CD14-positive monocyte (primary cell): Measurements from ENCODE around the gene CCDC122. TPM values are rescaled to one million over a fixed set of nuclear protein-coding genes. Genes with fewer than 3 reads are reported as not detected.

Source experiments
- DNase-seq, 3 donors: peaks; one replicate each; pipeline ENCODE4 v3.0.0-alpha.2; 2011 to 2022
- H2AFZ ChIP-seq: 2 replicates; pipeline ENCODE4 v1.6.0; 2012; ENCODE audit warnings: mild to moderate bottlenecking, low read depth, low read length, inconsistent platforms; ENCODE audit not compliant: insufficient read depth, poor library complexity, severe bottlenecking
- H3K27ac ChIP-seq, 2 donors: 1 replicate in 1 of 2; 2 replicates in 1 of 2; pipeline ENCODE4 v1.5.1; 2012 to 2013; ENCODE audit warnings: low read length in 2 of 2, control low read depth in 1 of 2, inconsistent platforms in 1 of 2, low read depth in 1 of 2, mild to moderate bottlenecking in 1 of 2
- H3K27me3 ChIP-seq, 2 donors: one replicate each; pipeline versions ENCODE4 v1.6.0 to v1.6.1; 2011 to 2013; ENCODE audit warnings: low read length in 2 of 2; ENCODE audit not compliant: control insufficient read depth in 2 of 2, insufficient read depth in 2 of 2
- H3K36me3 ChIP-seq, 2 donors: replicated peaks in 1 of 2; 1 replicate in 1 of 2; 2 replicates in 1 of 2; pipeline versions ENCODE4 v1.5.1 to v1.6.1; 2012 to 2013; ENCODE audit warnings: low read length in 2 of 2, control low read depth in 1 of 2, inconsistent platforms in 1 of 2, mild to moderate bottlenecking in 1 of 2; ENCODE audit not compliant: insufficient read depth in 2 of 2, control insufficient read depth in 1 of 2
- H3K4me1 ChIP-seq, 2 donors: 1 replicate in 1 of 2; 2 replicates in 1 of 2; pipeline versions ENCODE4 v1.5.1 to v1.6.1; 2012 to 2013; ENCODE audit warnings: low read length in 2 of 2, control low read depth in 1 of 2, inconsistent platforms in 1 of 2, mild to moderate bottlenecking in 1 of 2, moderate library complexity in 1 of 2; ENCODE audit not compliant: insufficient read depth in 2 of 2, control insufficient read depth in 1 of 2
- H3K4me2 ChIP-seq: replicated peaks from 2 replicates; pipeline ENCODE3; 2012; ENCODE audit warnings: low read length, moderate library complexity, mild to moderate bottlenecking; ENCODE audit not compliant: poor library complexity, severe bottlenecking; ENCODE audit errors: extremely low read depth
- H3K4me3 ChIP-seq, 3 experiments: fragments of 200-600 bp in 1 of 3; sonication (generic) in 1 of 3; replicated peaks in 1 of 3; 1 replicate in 2 of 3; 2 replicates in 1 of 3; pipeline ENCODE4 v1.5.1; 2011 to 2013; ENCODE audit warnings: low read length in 3 of 3, mild to moderate bottlenecking in 3 of 3, control low read depth in 2 of 3, low read depth in 2 of 3, inconsistent platforms in 1 of 3, moderate library complexity in 1 of 3
- H3K79me2 ChIP-seq: 2 replicates; pipeline ENCODE4 v1.6.0; 2012; ENCODE audit warnings: mild to moderate bottlenecking, control low read depth, inconsistent platforms, low read length, moderate library complexity; ENCODE audit not compliant: insufficient read depth
- H3K9ac ChIP-seq: 2 replicates; pipeline ENCODE4 v1.6.0; 2017; ENCODE audit warnings: low read length, mild to moderate bottlenecking; ENCODE audit not compliant: insufficient read depth, poor library complexity, severe bottlenecking
- H3K9me3 ChIP-seq, 2 donors: replicated peaks in 1 of 2; 1 replicate in 1 of 2; 2 replicates in 1 of 2; pipeline versions ENCODE4 v1.5.1 to v1.6.1; 2012 to 2013; ENCODE audit warnings: low read length in 2 of 2, control low read depth in 1 of 2; ENCODE audit not compliant: control insufficient read depth in 1 of 2, insufficient read depth in 1 of 2
- H4K20me1 ChIP-seq: 2 replicates; pipeline ENCODE4 v1.6.0; 2012; ENCODE audit warnings: mild to moderate bottlenecking, low read length, control low read depth, moderate library complexity; ENCODE audit not compliant: insufficient read depth
- H3K27ac Mint-ChIP-seq, 7 donors: one replicate each; pipeline ENCODE4 v1.8.0; 2020; ENCODE audit warnings: mild to moderate bottlenecking in 7 of 7, mixed read lengths in 7 of 7, moderate library complexity in 6 of 7, inconsistent platforms in 2 of 7
- H3K27me3 Mint-ChIP-seq, 3 donors: one replicate each; pipeline ENCODE4 v1.8.0; 2021 to 2022; ENCODE audit warnings: low read depth in 3 of 3, mild to moderate bottlenecking in 3 of 3, mixed read lengths in 3 of 3, moderate library complexity in 3 of 3, inconsistent platforms in 1 of 3
- H3K36me3 Mint-ChIP-seq, 2 donors: one replicate each; pipeline ENCODE4 v1.8.0; 2020; ENCODE audit warnings: mixed read lengths in 2 of 2, inconsistent platforms in 1 of 2, mild to moderate bottlenecking in 1 of 2
- H3K4me1 Mint-ChIP-seq: one replicate; pipeline ENCODE4 v1.8.0; 2020; ENCODE audit warnings: mild to moderate bottlenecking, mixed read lengths
- H3K4me3 Mint-ChIP-seq, 2 donors: one replicate each; pipeline ENCODE4 v1.8.0; 2020; ENCODE audit warnings: mild to moderate bottlenecking in 2 of 2, mixed read lengths in 2 of 2, moderate library complexity in 1 of 2
- H3K9me3 Mint-ChIP-seq, 7 donors: one replicate each; pipeline ENCODE4 v1.8.0; 2020 to 2022; ENCODE audit warnings: mixed read lengths in 7 of 7, mild to moderate bottlenecking in 6 of 7, moderate library complexity in 6 of 7, inconsistent platforms in 2 of 7
- CTCF ChIP-seq: fragments of 200-600 bp; IDR thresholded peaks from one replicate; pipeline ENCODE4 v1.8.0; 2022; ENCODE audit warnings: antibody characterized with exemption, mild to moderate bottlenecking
- WGBS: methylation state at CpG from one replicate; pipeline ENCODE4 v1.1.5; 2013; ENCODE audit warnings: missing lambda C conversion rate; ENCODE audit not compliant: insufficient coverage; 5-methylcytosine and 5-hydroxymethylcytosine counted together
- intact Hi-C, 2 donors: fragments of 100-400 bp; cut with micrococcal nuclease; formaldehyde crosslinking; loops; one replicate each; pipeline versions ENCODE4 v1.15.0 to v1.15.1; 2023
- polyA plus RNA-seq, 3 donors: library from polyadenylated mRNA; depleted of rRNA in 1 of 3; unstranded in 2 of 3; stranded (reverse) in 1 of 3; fragments of 300-500 nt in 2 of 3; fragments of >200 nt in 1 of 3; fragmentation: Illumina TruSeq in 2 of 3; gene quantifications; 1 replicate in 2 of 3; 2 replicates in 1 of 3; pipeline ENCODE4 v1.2.3, GENCODE V29; 2012 to 2021

CCDC122 gene
- polyA plus RNA-seq, 3 donors, result 0.16 to 8.0 (median 0.52) TPM

- Histone ChIP-seq H3K79me2 (no peaks in the 10 kb centered on the region), H3K4me1 (peaks cover 2 to 3% of the 10 kb centered on the region in 2 donors), H3K4me2 (no peak overlapping the region), H2AFZ (no peak overlapping the region), H3K9ac (no peak overlapping the region), H4K20me1 (no peaks in the 10 kb centered on the region), H3K27ac (no peak overlapping the region), H3K27me3 (no peaks in the 10 kb centered on the region), H3K9me3 (no peaks in the 10 kb centered on the region), H3K36me3 (no peaks in the 10 kb centered on the region), H3K4me3 (no peak overlapping the region)
- Mint-ChIP-seq H3K36me3 (no peaks in the 10 kb centered on the region), H3K9me3 (peaks cover 0 to 4% (median 0%) of the 10 kb centered on the region in 7 donors), H3K4me1 (peaks cover 3% of the 10 kb centered on the region), H3K27me3 (no peaks in the 10 kb centered on the region), H3K4me3 (no peak overlapping the region), H3K27ac (no peak overlapping the region)
- no peak for DNase-seq
- no CpG with 5 or more reads among the region's 2 CpGs for WGBS
- TF ChIP-seq CTCF, result no peak
- intact Hi-C loops, result no loop called here
Observed at GRCh38 chr13:43835701-43836100, 43.8 kb downstream of the CCDC122 start.

GRCh38 chr13:43831088-43831487 is 48.5 kb downstream of the CCDC122 start:
- Histone ChIP-seq H4K20me1 (no peaks in the 10 kb centered on the region), H3K4me2 (no peak overlapping the region), H3K27me3 (no peaks in the 10 kb centered on the region), H3K9me3 (no peaks in the 10 kb centered on the region), H2AFZ (no peak overlapping the region), H3K4me1 (peaks cover 9 to 11% of the 10 kb centered on the region in 2 donors), H3K4me3 (no peak overlapping the region), H3K36me3 (no peaks in the 10 kb centered on the region), H3K9ac (no peak overlapping the region), H3K79me2 (no peaks in the 10 kb centered on the region), H3K27ac (no peak overlapping the region)
- intact Hi-C loops, result no loop called here
- no peaks in the 10 kb centered on the region for H3K27me3 Mint-ChIP-seq
- TF ChIP-seq CTCF, result no peak
- no peak overlapping the region for H3K27ac Mint-ChIP-seq
- no peak overlapping the region for H3K4me3 Mint-ChIP-seq
- DNase-seq, result no peak
- no peaks in the 10 kb centered on the region for H3K9me3 Mint-ChIP-seq
- no peaks in the 10 kb centered on the region for H3K36me3 Mint-ChIP-seq
- WGBS, result no CpG with 5 or more reads among the region's 2 CpGs
- peaks cover 11% of the 10 kb centered on the region for H3K4me1 Mint-ChIP-seq
